H1 (cell line): ENCODE data around the gene MED13. TPM values are rescaled to one million over a fixed set of nuclear protein-coding genes. Genes with fewer than 3 reads are reported as not detected.

ENCODE experiments used
- CTCF ChIA-PET: fragments of 300-600 bp; sonication (Branson Sonifier 250); formaldehyde crosslinking; loops from one replicate; lab custom pipeline; 2021; ENCODE audit not compliant: partially characterized antibody; lab: Charles Lee
- POLR2A ChIA-PET: fragments of 300-600 bp; sonication (Branson Sonifier 250); formaldehyde crosslinking; loops from one replicate; lab custom pipeline; 2021; ENCODE audit warnings: inconsistent platforms; ENCODE audit not compliant: partially characterized antibody; lab: Charles Lee
- DNase-seq, 2 experiments: peaks; one replicate each; pipeline versions ENCODE4 v3.0.0 to v3.0.0-alpha.2; 2010 to 2022; ENCODE audit warnings: low spot score in 2 of 2, low read depth in 1 of 2, mixed read lengths in 1 of 2
- FAIRE-seq: peaks from 2 replicates; lab custom pipeline; 2011; peaks lifted over from hg19 to GRCh38; lab: Jason Lieb, UNC
- H2AFZ ChIP-seq: 2 replicates; pipeline ENCODE4 v1.8.1; 2012; ENCODE audit warnings: low read length, inconsistent platforms
- H2AK5ac ChIP-seq: 2 replicates; pipeline ENCODE4 v1.6.1; 2013; ENCODE audit warnings: low read depth, low read length
- H2BK120ac ChIP-seq: replicated peaks from 2 replicates; pipeline ENCODE3; 2013; ENCODE audit warnings: low read depth, low read length, inconsistent platforms
- H2BK12ac ChIP-seq: 2 replicates; pipeline ENCODE4 v1.6.1; 2013; ENCODE audit warnings: low read depth, low read length
- H2BK15ac ChIP-seq: 2 replicates; pipeline ENCODE4 v1.6.1; 2013; ENCODE audit warnings: low read length
- H2BK20ac ChIP-seq: 2 replicates; pipeline ENCODE4 v1.6.1; 2013; ENCODE audit warnings: low read length
- H2BK5ac ChIP-seq: 2 replicates; pipeline ENCODE4 v1.6.1; 2013; ENCODE audit warnings: low read depth, low read length
- H3K14ac ChIP-seq: 2 replicates; pipeline ENCODE4 v1.6.1; 2013; ENCODE audit warnings: inconsistent platforms; ENCODE audit not compliant: insufficient read length
- H3K18ac ChIP-seq: 2 replicates; pipeline ENCODE4 v1.6.1; 2013; ENCODE audit warnings: low read length; ENCODE audit errors: extremely low read depth
- H3K23ac ChIP-seq: 2 replicates; pipeline ENCODE4 v1.6.1; 2013; ENCODE audit warnings: inconsistent platforms; ENCODE audit not compliant: insufficient read length
- H3K23me2 ChIP-seq: 2 replicates; pipeline ENCODE4 v1.6.1; 2013; ENCODE audit warnings: low read depth, low read length
- H3K27ac ChIP-seq: 2 replicates; pipeline ENCODE4 v1.6.1; 2011; ENCODE audit warnings: low read depth, low read length, inconsistent platforms
- H3K27me3 ChIP-seq, 4 experiments: replicated peaks in 1 of 4; 1 replicate in 1 of 4; 2 replicates in 3 of 4; pipeline versions ENCODE4 v1.6.1 to v1.8.1; 2011 to 2013; ENCODE audit warnings: low read length in 3 of 4, mild to moderate bottlenecking in 3 of 4, inconsistent platforms in 2 of 4, mixed read lengths in 2 of 4, moderate library complexity in 1 of 4; ENCODE audit not compliant: control insufficient read depth in 3 of 4, insufficient read depth in 3 of 4; ENCODE audit errors: extremely low read depth in 1 of 4
- H3K36me3 ChIP-seq, 4 experiments: 2 replicates each; pipeline versions ENCODE4 v1.6.1 to v1.8.1; 2011 to 2013; ENCODE audit warnings: mild to moderate bottlenecking in 4 of 4, low read length in 3 of 4, moderate library complexity in 2 of 4, control low read depth in 1 of 4, inconsistent platforms in 1 of 4; ENCODE audit not compliant: insufficient read depth in 4 of 4, control insufficient read depth in 2 of 4
- H3K4ac ChIP-seq: replicated peaks from 2 replicates; pipeline ENCODE3; 2013; ENCODE audit warnings: low read length, low read depth, mixed read lengths, inconsistent platforms; ENCODE audit not compliant: insufficient read length
- H3K4me1 ChIP-seq, 4 experiments: replicated peaks in 1 of 4; 1 replicate in 1 of 4; 2 replicates in 3 of 4; pipeline versions ENCODE4 v1.6.1 to v1.8.1; 2011 to 2013; ENCODE audit warnings: low read length in 3 of 4, inconsistent platforms in 2 of 4, mixed read lengths in 1 of 4; ENCODE audit not compliant: insufficient read depth in 4 of 4, control insufficient read depth in 3 of 4
- H3K4me2 ChIP-seq, 2 experiments: 2 replicates each; pipeline versions ENCODE4 v1.6.1 to v1.8.1; 2011 to 2013; ENCODE audit warnings: low read depth in 2 of 2, low read length in 2 of 2, control low read depth in 1 of 2, inconsistent platforms in 1 of 2, mild to moderate bottlenecking in 1 of 2; ENCODE audit not compliant: insufficient read depth in 1 of 2
- H3K4me3 ChIP-seq, 4 experiments: fragments of 200-600, 300-600 bp in 1 of 4; sonication (generic), shearing (Covaris generic), sonication (Bioruptor Twin) in 1 of 4; 2 replicates each; pipeline versions ENCODE4 v1.5.1 to v1.8.1; 2011 to 2016; ENCODE audit warnings: low read length in 4 of 4, low read depth in 3 of 4, control low read depth in 2 of 4, inconsistent platforms in 2 of 4, mild to moderate bottlenecking in 2 of 4, mixed read lengths in 1 of 4, moderate library complexity in 1 of 4; ENCODE audit not compliant: insufficient read depth in 2 of 4; ENCODE audit errors: extremely low read depth in 1 of 4
- H3K56ac ChIP-seq: replicated peaks from 2 replicates; pipeline ENCODE3; 2013; ENCODE audit warnings: low read depth, mild to moderate bottlenecking, mixed read lengths, low read length, inconsistent platforms; ENCODE audit not compliant: insufficient read length
- H3K79me1 ChIP-seq: 2 replicates; pipeline ENCODE4 v1.6.1; 2013; ENCODE audit warnings: low read depth, low read length, control low read depth
- H3K79me2 ChIP-seq, 2 experiments: 2 replicates each; pipeline versions ENCODE4 v1.6.1 to v1.8.1; 2012 to 2013; ENCODE audit warnings: low read length in 2 of 2, mild to moderate bottlenecking in 2 of 2, inconsistent platforms in 1 of 2; ENCODE audit not compliant: insufficient read depth in 2 of 2, control insufficient read depth in 1 of 2
- H3K9ac ChIP-seq, 4 experiments: replicated peaks in 1 of 4; 1 replicate in 1 of 4; 2 replicates in 3 of 4; pipeline versions ENCODE4 v1.6.1 to v1.8.1; 2011 to 2013; ENCODE audit warnings: low read depth in 3 of 4, low read length in 3 of 4, control low read depth in 2 of 4, mild to moderate bottlenecking in 2 of 4, moderate library complexity in 2 of 4, inconsistent platforms in 1 of 4; ENCODE audit errors: extremely low read depth in 1 of 4
- H3K9me3 ChIP-seq, 2 experiments: 2 replicates each; pipeline versions ENCODE4 v1.6.1 to v1.8.1; 2012 to 2013; ENCODE audit warnings: mild to moderate bottlenecking in 2 of 2, moderate library complexity in 2 of 2, control low read depth in 1 of 2, inconsistent platforms in 1 of 2, low read depth in 1 of 2, low read length in 1 of 2, mixed read lengths in 1 of 2; ENCODE audit not compliant: insufficient read depth in 2 of 2
- H4K20me1 ChIP-seq, 2 experiments: replicated peaks in 1 of 2; 2 replicates each; pipeline versions ENCODE3 to v1.8.1; 2011 to 2013; ENCODE audit warnings: inconsistent platforms in 2 of 2, low read length in 2 of 2, mild to moderate bottlenecking in 1 of 2; ENCODE audit not compliant: insufficient read depth in 2 of 2, control insufficient read depth in 1 of 2
- H4K5ac ChIP-seq: 2 replicates; pipeline ENCODE4 v1.6.1; 2013; ENCODE audit warnings: low read length, low read depth, mixed read lengths, inconsistent platforms; ENCODE audit not compliant: insufficient read length
- H4K8ac ChIP-seq: 2 replicates; pipeline ENCODE4 v1.8.0; 2013; ENCODE audit warnings: mild to moderate bottlenecking, moderate library complexity, low read length, inconsistent platforms; ENCODE audit not compliant: insufficient read depth; ENCODE audit errors: extremely low read depth
- H4K91ac ChIP-seq: replicated peaks from 2 replicates; pipeline ENCODE3; 2013; ENCODE audit warnings: low read length, mixed read lengths, inconsistent platforms; ENCODE audit not compliant: insufficient read length
- BRCA1 ChIP-seq: IDR thresholded peaks from 2 replicates; pipeline ENCODE4 v1.6.1; 2012; ENCODE audit warnings: low read depth, low read length, improper control_type of control experiment
- EZH2 ChIP-seq: fragments of 200-600 bp; sonication (generic); IDR thresholded peaks from 2 replicates; pipeline ENCODE4 v1.7.1; 2012; ENCODE audit warnings: low read depth, mild to moderate bottlenecking, moderate library complexity, low read length, inconsistent platforms; ENCODE audit not compliant: severe bottlenecking
- GTF2F1 ChIP-seq: IDR thresholded peaks from 2 replicates; pipeline ENCODE4 v1.6.1; 2012; ENCODE audit warnings: low read depth, low read length, improper control_type of control experiment, borderline replicate concordance
- HDAC6 ChIP-seq: IDR thresholded peaks from one replicate; pipeline ENCODE4 v1.7.1; 2012; ENCODE audit warnings: low read depth, mild to moderate bottlenecking, inconsistent platforms, low read length, moderate library complexity
- NANOG ChIP-seq: IDR thresholded peaks from 2 replicates; pipeline ENCODE4 v1.6.1; 2011; ENCODE audit warnings: low read length, low read depth, mild to moderate bottlenecking, inconsistent platforms; ENCODE audit not compliant: insufficient read depth, poor library complexity, severe bottlenecking
- PHF8 ChIP-seq: fragments of 200-600 bp; sonication (generic); conservative IDR thresholded peaks from 2 replicates; pipeline ENCODE4 v1.7.1; 2012; ENCODE audit warnings: low read depth, mild to moderate bottlenecking, inconsistent platforms, low read length, moderate library complexity
- RAD21 ChIP-seq, 2 experiments: IDR thresholded peaks in 1 of 2; conservative IDR thresholded peaks in 1 of 2; 2 replicates each; pipeline ENCODE4 v1.6.1; 2011; ENCODE audit warnings: low read depth in 2 of 2, low read length in 2 of 2, improper control_type of control experiment in 1 of 2, inconsistent platforms in 1 of 2, mild to moderate bottlenecking in 1 of 2, moderate library complexity in 1 of 2
- RNF2 ChIP-seq: fragments of 200-900, 300-1000 bp; sonication (generic); IDR thresholded peaks from 2 replicates; pipeline ENCODE4 v1.7.1; 2016; ENCODE audit warnings: borderline replicate concordance, low read depth, mild to moderate bottlenecking, antibody characterized with exemption, low read length; ENCODE audit not compliant: poor library complexity, severe bottlenecking; ENCODE audit errors: missing control alignments
- SIN3A ChIP-seq, 2 experiments: IDR thresholded peaks in 1 of 2; conservative IDR thresholded peaks in 1 of 2; 2 replicates each; pipeline ENCODE4 v1.6.1; 2011 to 2012; ENCODE audit warnings: low read length in 2 of 2, improper control_type of control experiment in 1 of 2, low read depth in 1 of 2, mild to moderate bottlenecking in 1 of 2
- SP2 ChIP-seq: IDR thresholded peaks from 2 replicates; pipeline ENCODE4 v1.6.1; 2012; ENCODE audit warnings: mild to moderate bottlenecking, low read length, inconsistent platforms
- TAF7 ChIP-seq: optimal IDR thresholded peaks from 2 replicates; pipeline ENCODE3; 2011; ENCODE audit warnings: low read depth, mild to moderate bottlenecking, inconsistent platforms, low read length, moderate library complexity, borderline replicate concordance
- TCF12 ChIP-seq: IDR thresholded peaks from 2 replicates; pipeline ENCODE4 v1.6.1; 2011; ENCODE audit warnings: low read depth, mild to moderate bottlenecking, low read length
- ZNF274 ChIP-seq: IDR thresholded peaks from 2 replicates; pipeline ENCODE4 v1.7.0; 2012; ENCODE audit warnings: low read length, borderline replicate concordance; ENCODE audit errors: extremely low read depth
- WGBS, 2 experiments: shearing (Covaris generic) in 1 of 2; methylation state at CpG; one replicate each; pipeline versions ENCODE4 v1.1.6 to v1.1.7; 2013 to 2015; ENCODE audit warnings: low lambda C conversion rate in 2 of 2, mixed read lengths in 2 of 2, inconsistent platforms in 1 of 2, low coverage in 1 of 2, missing lambda C conversion rate in 1 of 2; ENCODE audit not compliant: insufficient replicate concordance in 2 of 2, insufficient coverage in 1 of 2, insufficient read length in 1 of 2; ENCODE audit errors: extremely low coverage in 1 of 2, missing lambda C conversion rate in 1 of 2; 5-methylcytosine and 5-hydroxymethylcytosine counted together
- polyA plus RNA-seq, 7 experiments: library from polyadenylated mRNA; depleted of rRNA in 3 of 7; stranded (reverse) in 5 of 7; unstranded in 2 of 7; fragments of >200 nt in 5 of 7; fragments of 200-250 nt in 2 of 7; gene quantifications; 1 replicate in 5 of 7; 2 replicates in 1 of 7; 4 replicates in 1 of 7; pipeline versions ENCODE4 v1.2.1 to v1.2.3, GENCODE V29; 2011 to 2013; ENCODE audit warnings: missing spikeins in 2 of 7, mixed read lengths in 2 of 7
- total RNA-seq: library from RNA; stranded (reverse); fragmentation: NEBNext Ultra II Directional; extraction: Animal tissue kit (Norgen Biotek cat#: 25700); gene quantifications from 2 replicates; pipeline ENCODE4 v1.2.1, GENCODE V29; 2021

MED13 gene
- total and polyA plus RNA-seq, 2 of the 8 experiments (the other 6 are each of a cell fraction or from before 2014, with no cell fraction given): 11.3 to 44.8 TPM

GRCh38 chr17:62009220-62009619, 55.9 kb downstream of the MED13 start:
- Histone ChIP-seq H3K27me3 (no peaks in the 10 kb centered on the region), H3K9ac (no peak overlapping the region), H2BK20ac (no peak overlapping the region), H2BK5ac (no peak overlapping the region), H4K20me1 (no peaks in the 10 kb centered on the region), H3K4me1 (no peaks in the 10 kb centered on the region), H2AFZ (no peak overlapping the region)
- DNase-seq: no peak
- POLR2A ChIA-PET: interaction anchor here (0.6 kb wide), 1 partner anchor 30 kb away, joined by 4 read pairs; no protein-coding TSS in a partner anchor
- WGBS, 2 experiments: 63% methylated on average over 1 of the region's 1 CpG; no CpG with 5 or more reads in 1 of the 2 experiments
- no peak for TF ChIP-seq TAF7
- no peak for TF ChIP-seq RNF2
- TF ChIP-seq GTF2F1: no peak
- no peak for TF ChIP-seq HDAC6
- TF ChIP-seq EZH2: no peak
- no peak for TF ChIP-seq SP2
- TF ChIP-seq BRCA1: no peak
- no peak for TF ChIP-seq SIN3A (conservative IDR thresholded peaks at IDR 0.05 in 1 of 2, IDR thresholded peaks at IDR 0.05 in 1 of 2; ENCODE audit: low read depth in 1 of 2, low read length in 2 of 2)
- no peak for TF ChIP-seq TCF12
- no peak for TF ChIP-seq NANOG
- no peak for TF ChIP-seq RAD21 (IDR thresholded peaks at IDR 0.05 in 1 of 2, conservative IDR thresholded peaks at IDR 0.05 in 1 of 2; ENCODE audit: low read depth in 2 of 2, low read length in 2 of 2)
- no peak for TF ChIP-seq ZNF274
- TF ChIP-seq PHF8: no peak
- TF ChIP-seq, all 59 proteins: peak for 0
- Histone ChIP-seq H3K9me3 (no peaks in the 10 kb centered on the region), H2BK15ac (no peak overlapping the region), H3K79me1 (no peaks in the 10 kb centered on the region; the same call in 1 of the 2 replicates), H3K4ac (no peak overlapping the region), H4K8ac (no peak overlapping the region), H3K27ac (no peak overlapping the region), H4K91ac (no peak overlapping the region), H3K23me2 (no peaks in the 10 kb centered on the region), H2BK12ac (no peak overlapping the region), H3K79me2 (peaks cover 3 to 40% of the 10 kb centered on the region in 2 experiments; a peak in 3 of 4 replicates), H3K14ac (no peak overlapping the region), H3K4me2 (no peak overlapping the region), H4K5ac (no peak overlapping the region), H3K4me3 (no peak overlapping the region), H3K36me3 (peaks cover 8 to 44% (median 21%) of the 10 kb centered on the region in 4 experiments), H2BK120ac (no peak overlapping the region), H3K23ac (no peak overlapping the region), H3K18ac (no peak overlapping the region), H2AK5ac (no peak overlapping the region), H3K56ac (no peak overlapping the region)
- FAIRE-seq: no peak
- CTCF ChIA-PET: interaction anchor here (1.2 kb wide), 1 partner anchor 16 kb away, joined by 3 read pairs; no protein-coding TSS in a partner anchor
